ENCODE data around the gene CSRP2.

DNA sequence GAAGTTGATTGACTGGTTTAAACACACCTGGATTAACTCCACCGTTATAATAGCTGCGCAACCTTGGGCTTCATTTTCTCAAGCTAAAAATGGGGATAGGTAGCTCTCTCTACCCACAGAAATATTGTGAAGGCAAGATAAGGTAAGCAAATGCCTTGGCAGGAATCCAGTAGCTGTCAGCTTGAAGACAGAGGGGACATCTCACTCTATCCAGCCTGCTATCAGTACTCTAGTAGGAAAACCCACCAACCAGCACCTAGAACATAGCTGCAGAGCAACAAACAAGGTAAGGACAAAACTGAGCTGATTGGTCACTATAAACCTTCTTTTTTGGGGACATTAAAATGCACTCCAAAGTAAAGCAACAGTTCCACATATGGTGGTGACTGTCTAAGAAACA, 7.7 kb downstream of the CSRP2 start:
- TF ChIP-seq, protein P1, sequence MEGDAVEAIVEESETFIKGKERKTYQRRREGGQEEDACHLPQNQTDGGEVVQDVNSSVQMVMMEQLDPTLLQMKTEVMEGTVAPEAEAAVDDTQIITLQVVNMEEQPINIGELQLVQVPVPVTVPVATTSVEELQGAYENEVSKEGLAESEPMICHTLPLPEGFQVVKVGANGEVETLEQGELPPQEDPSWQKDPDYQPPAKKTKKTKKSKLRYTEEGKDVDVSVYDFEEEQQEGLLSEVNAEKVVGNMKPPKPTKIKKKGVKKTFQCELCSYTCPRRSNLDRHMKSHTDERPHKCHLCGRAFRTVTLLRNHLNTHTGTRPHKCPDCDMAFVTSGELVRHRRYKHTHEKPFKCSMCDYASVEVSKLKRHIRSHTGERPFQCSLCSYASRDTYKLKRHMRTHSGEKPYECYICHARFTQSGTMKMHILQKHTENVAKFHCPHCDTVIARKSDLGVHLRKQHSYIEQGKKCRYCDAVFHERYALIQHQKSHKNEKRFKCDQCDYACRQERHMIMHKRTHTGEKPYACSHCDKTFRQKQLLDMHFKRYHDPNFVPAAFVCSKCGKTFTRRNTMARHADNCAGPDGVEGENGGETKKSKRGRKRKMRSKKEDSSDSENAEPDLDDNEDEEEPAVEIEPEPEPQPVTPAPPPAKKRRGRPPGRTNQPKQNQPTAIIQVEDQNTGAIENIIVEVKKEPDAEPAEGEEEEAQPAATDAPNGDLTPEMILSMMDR (IDR thresholded peaks at IDR 0.05) = no peak
- no peak for TF ChIP-seq POLR2A (IDR thresholded peaks at IDR 0.05)
